Left ventricle myocardium inferior (tissue), 1 donor: ENCODE measurements around the gene OPCML. TPM values are rescaled to one million over a fixed set of nuclear protein-coding genes. Genes with fewer than 3 reads are reported as not detected.
A peak's percentile ranks its signal among the peaks of the same experiment; 100 is the strongest.

ENCODE experiments used
- DNase-seq: peaks from one replicate; pipeline ENCODE4 v3.0.0-alpha.2; 2020
- H3K27ac ChIP-seq: fragments of 200-600 bp; replicated peaks from 2 replicates; pipeline ENCODE4 v1.8.0; 2021
- H3K27me3 ChIP-seq: fragments of 200-600 bp; 2 replicates; pipeline ENCODE4 v1.8.0; 2021; ENCODE audit warnings: low read depth
- H3K36me3 ChIP-seq: fragments of 200-600 bp; 2 replicates; pipeline ENCODE4 v1.8.0; 2021
- H3K4me1 ChIP-seq: fragments of 200-600 bp; 2 replicates; pipeline ENCODE4 v1.8.0; 2021
- H3K4me3 ChIP-seq: fragments of 200-600 bp; 2 replicates; pipeline ENCODE4 v1.8.0; 2021; ENCODE audit warnings: mild to moderate bottlenecking, moderate library complexity
- H3K9me3 ChIP-seq: fragments of 200-600 bp; replicated peaks from 2 replicates; pipeline ENCODE4 v1.8.0; 2021
- intact Hi-C: fragments of 100-400 bp; cut with micrococcal nuclease; formaldehyde crosslinking; loops from one replicate; pipeline ENCODE4 v1.11.0; 2022
- total RNA-seq: library from RNA; stranded (reverse); fragmentation: NEBNext Ultra II Directional; extraction: Animal tissue kit (Norgen Biotek cat#: 25700); gene quantifications from one replicate; pipeline ENCODE4 v1.2.1, GENCODE V29; 2021
- TF ChIP-seq, protein P1 (sequence below): fragments of 200-600 bp; IDR thresholded peaks from 2 replicates; pipeline ENCODE4 v1.8.0; 2021; ENCODE audit warnings: antibody characterized with exemption, mild to moderate bottlenecking, borderline replicate concordance
- donor health status: DM: no; HTN: yes; CAD: no; lungs with severe emphysema.

The OPCML gene
- total RNA-seq, 1 donor from 2014 or later = 0.63 TPM

DNA sequence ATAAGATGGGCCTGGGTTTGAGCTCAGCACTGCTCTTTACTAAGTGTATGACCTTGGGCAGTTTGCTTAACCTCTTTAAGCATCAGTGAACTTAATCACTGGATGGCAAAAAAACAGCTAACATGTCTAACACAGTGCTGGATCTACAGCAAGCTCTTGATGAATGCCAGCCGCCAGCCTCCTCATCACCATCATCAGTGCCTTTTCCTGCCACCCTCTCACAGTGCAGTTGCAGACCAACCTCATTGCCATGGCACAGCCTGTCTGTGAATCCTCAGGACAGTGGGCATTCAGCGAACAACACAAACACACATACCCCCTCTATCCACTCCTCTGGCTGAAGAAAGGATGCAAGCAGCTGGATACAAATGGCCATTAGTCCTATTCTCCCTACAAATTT, 133.0 kb downstream of the OPCML start:
- TF ChIP-seq, protein P1, sequence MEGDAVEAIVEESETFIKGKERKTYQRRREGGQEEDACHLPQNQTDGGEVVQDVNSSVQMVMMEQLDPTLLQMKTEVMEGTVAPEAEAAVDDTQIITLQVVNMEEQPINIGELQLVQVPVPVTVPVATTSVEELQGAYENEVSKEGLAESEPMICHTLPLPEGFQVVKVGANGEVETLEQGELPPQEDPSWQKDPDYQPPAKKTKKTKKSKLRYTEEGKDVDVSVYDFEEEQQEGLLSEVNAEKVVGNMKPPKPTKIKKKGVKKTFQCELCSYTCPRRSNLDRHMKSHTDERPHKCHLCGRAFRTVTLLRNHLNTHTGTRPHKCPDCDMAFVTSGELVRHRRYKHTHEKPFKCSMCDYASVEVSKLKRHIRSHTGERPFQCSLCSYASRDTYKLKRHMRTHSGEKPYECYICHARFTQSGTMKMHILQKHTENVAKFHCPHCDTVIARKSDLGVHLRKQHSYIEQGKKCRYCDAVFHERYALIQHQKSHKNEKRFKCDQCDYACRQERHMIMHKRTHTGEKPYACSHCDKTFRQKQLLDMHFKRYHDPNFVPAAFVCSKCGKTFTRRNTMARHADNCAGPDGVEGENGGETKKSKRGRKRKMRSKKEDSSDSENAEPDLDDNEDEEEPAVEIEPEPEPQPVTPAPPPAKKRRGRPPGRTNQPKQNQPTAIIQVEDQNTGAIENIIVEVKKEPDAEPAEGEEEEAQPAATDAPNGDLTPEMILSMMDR = no peak
- DNase-seq = no peak
- H3K27me3 ChIP-seq = peaks cover 10% of the 10 kb centered on the region
- no peaks in the 10 kb centered on the region for H3K9me3 ChIP-seq
- no peak overlapping the region for H3K27ac ChIP-seq
- no peaks in the 10 kb centered on the region for H3K36me3 ChIP-seq
- H3K4me3 ChIP-seq = no peak overlapping the region
- intact Hi-C loops = no loop called here
- H3K4me1 ChIP-seq = peaks cover 12% of the 10 kb centered on the region

DNA sequence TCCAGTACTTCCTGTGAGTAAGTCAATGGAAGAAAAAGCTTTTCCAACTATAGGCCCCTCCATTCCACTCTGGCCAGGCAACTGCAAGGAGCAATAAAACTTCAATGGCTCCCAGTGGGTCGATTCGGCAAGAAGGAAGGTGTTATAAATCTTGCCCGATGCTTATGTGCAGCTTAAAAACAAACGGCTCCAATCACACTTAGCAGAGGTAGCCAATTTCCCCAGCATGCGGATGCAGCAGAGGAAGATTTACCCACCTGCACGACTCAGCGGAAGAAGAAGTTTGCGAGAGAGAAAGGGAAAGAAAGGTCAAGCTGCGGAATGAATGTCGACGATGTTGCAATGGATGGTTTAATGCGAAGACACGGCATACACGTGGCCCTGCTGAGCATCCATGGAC, 141.5 kb downstream of the OPCML start:
- Histone ChIP-seq H3K36me3 (no peaks in the 10 kb centered on the region), H3K9me3 (no peaks in the 10 kb centered on the region), H3K27me3 (peaks cover 16% of the 10 kb centered on the region), H3K4me1 (peaks cover 13% of the 10 kb centered on the region), H3K27ac (no peak overlapping the region), H3K4me3 (no peak overlapping the region)
- no peak for DNase-seq
- TF ChIP-seq, protein P1 = no peak
- intact Hi-C loops = no loop called here

DNA sequence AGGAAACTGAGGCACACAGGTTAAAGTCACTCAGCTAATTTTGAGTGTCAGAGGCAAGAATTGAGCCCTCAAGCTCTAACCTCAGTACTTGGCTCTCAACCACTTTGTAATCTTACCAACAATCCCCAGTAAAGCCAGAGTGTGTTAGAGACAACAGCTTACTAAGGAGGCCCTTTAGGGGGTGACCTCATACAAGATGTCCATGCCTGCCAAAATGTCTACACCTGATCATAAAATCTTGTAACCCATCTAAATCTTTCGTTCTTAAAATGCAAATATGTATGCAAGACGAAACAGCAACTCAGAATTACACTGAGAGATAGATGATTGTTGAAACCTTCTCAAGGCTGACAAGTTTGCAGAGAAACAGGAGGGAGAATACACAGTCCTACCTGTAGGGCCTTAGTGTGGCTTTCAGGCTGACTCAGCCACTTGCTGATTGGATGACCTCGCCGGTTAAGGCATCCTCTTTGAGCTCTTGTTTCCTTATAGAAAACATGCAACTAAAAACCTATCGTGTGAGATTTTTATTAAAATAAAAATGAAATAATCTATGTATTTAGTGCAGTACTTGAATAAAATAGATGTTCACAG, 143.2 kb downstream of the OPCML start:
- intact Hi-C loops = no loop called here
- H3K4me3 ChIP-seq = no peak overlapping the region
- DNase-seq = no peak
- no peaks in the 10 kb centered on the region for H3K9me3 ChIP-seq
- H3K36me3 ChIP-seq = no peaks in the 10 kb centered on the region
- H3K4me1 ChIP-seq = peaks cover 19% of the 10 kb centered on the region
- no peak overlapping the region for H3K27ac ChIP-seq
- peaks cover 25% of the 10 kb centered on the region for H3K27me3 ChIP-seq
- TF ChIP-seq, protein P1 = no peak

DNA sequence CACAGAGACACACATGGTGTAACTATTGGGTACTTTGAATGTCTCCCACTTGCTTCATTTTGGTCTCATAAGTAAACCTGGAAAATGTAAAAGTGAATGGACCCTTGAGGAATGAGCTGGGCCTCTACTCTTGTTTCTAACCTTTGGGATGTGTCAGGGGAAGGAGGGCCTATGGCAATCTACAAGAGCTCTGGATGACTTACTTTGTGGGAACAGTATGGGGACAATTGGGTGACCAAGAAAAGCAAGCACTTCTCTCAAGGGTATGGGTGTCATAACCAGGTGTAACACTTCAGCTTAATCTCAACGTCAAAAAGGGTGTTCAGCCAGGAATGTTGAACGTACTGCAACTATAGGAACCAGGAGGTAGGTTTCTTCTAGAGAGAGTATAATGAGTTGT, 144.0 kb downstream of the OPCML start:
- Histone ChIP-seq H3K27me3 (peaks cover 28% of the 10 kb centered on the region), H3K4me3 (no peak overlapping the region), H3K27ac (no peak overlapping the region), H3K9me3 (no peaks in the 10 kb centered on the region), H3K4me1 (peaks cover 19% of the 10 kb centered on the region), H3K36me3 (no peaks in the 10 kb centered on the region)
- intact Hi-C loops = no loop called here
- DNase-seq = no peak
- TF ChIP-seq, protein P1 = no peak

DNA sequence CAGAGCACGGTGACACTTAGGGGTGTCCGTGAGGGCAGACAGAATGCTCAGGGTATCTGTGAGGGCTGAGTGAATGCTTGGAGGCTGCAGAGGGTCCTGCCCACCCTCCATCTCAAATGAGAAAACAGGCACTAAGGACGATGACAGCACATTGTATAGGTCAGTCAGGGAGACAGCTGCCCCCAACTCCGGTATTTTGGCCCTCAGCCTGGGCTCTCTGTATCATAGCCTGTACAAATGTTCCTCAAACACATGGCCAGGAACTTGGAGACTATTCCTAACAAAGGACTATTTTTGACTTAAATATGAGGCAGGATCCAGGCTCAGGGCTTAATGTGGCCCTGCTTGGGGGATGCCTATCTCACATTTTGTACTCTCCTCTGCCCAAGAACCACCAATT, 145.4 kb downstream of the OPCML start:
- H3K27ac ChIP-seq = peak overlapping the region; percentile 9
- no peaks in the 10 kb centered on the region for H3K36me3 ChIP-seq
- peaks cover 29% of the 10 kb centered on the region for H3K27me3 ChIP-seq
- intact Hi-C loops = no loop called here
- DNase-seq = no peak
- H3K4me3 ChIP-seq = no peak overlapping the region
- H3K9me3 ChIP-seq = no peaks in the 10 kb centered on the region
- TF ChIP-seq, protein P1 = no peak
- peaks cover 19% of the 10 kb centered on the region for H3K4me1 ChIP-seq

DNA sequence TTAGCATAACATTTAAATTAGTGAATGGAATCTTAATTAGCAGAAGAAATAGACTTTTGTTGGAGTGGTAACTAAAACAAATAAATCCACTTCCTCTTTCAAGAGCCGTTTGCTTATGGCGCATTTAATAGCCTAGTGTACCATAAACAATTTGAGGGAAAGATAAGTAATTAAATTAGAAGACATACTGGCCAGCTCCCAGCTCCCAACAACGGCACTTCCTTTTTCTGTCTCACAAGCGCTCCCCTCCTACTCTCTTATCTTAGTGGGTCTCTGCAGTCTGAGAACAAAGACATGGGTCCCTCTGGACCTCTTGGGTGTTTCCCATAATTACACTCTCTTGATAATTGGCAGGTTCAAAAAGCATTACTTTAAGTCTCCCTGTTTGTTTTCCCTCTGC, 146.0 kb downstream of the OPCML start:
- Histone ChIP-seq H3K27me3 (peaks cover 34% of the 10 kb centered on the region), H3K9me3 (no peaks in the 10 kb centered on the region), H3K27ac (no peak overlapping the region), H3K36me3 (no peaks in the 10 kb centered on the region), H3K4me3 (no peak overlapping the region), H3K4me1 (peaks cover 19% of the 10 kb centered on the region)
- intact Hi-C loops = no loop called here
- no peak for DNase-seq
- TF ChIP-seq, protein P1 = no peak
